ENCODE data around the gene STRN.

STRN gene

DNA sequence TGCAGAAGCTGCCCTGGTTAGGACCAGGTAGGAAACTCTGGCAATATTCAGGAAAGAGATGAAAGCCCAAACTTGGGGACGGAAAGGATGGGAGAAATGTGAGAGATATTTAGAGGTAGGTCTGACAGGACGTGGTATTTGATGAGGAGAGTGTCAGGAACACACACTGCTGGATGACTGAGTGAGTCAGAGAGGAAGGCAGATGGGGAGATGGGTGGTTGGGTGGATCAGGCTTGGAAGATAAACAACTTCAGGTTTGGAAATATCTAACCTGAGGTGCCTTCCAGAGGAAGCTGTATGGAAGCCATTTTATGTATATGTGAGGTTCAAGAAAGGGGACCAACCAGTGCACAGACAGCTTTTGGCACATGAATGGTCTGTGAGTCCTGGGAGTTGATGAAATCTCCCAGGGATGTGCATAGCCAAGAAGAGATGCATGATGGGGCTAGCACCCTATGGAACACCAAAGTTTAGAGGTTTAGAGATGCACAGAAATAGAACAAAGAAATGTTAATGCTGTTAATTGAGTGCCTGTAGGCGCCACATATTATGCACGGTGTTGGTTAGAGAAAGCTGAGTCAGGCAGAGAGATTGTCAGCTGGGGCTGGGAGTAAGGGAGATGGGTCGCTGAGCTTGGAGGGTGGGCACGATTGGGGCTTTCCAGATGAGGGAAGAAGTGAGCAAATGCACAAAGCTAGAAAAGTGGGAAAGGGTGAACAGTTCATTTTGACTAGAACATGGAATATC is 168.8 kb downstream of the STRN start:
- Histone ChIP-seq H3K4me3 (ENCODE audit: low read depth, low read length, poor library complexity, severe bottlenecking) (no peak overlapping the region), H3K36me3 (ENCODE audit: insufficient read depth, low read length) (no peaks in the 10 kb centered on the region), H3K27me3 (ENCODE audit: insufficient read depth, low read length) (no peaks in the 10 kb centered on the region), H4K20me1 (ENCODE audit: insufficient read depth, low read length) (no peaks in the 10 kb centered on the region), H2AFZ (ENCODE audit: low read length) (no peak overlapping the region), H3K4me1 (ENCODE audit: insufficient read depth, low read length, severe bottlenecking) (no peaks in the 10 kb centered on the region), H3K4me2 (ENCODE audit: low read length) (no peak overlapping the region), H3F3A (ENCODE audit: insufficient read depth, low read length) (no peaks in the 10 kb centered on the region), H3K9ac (ENCODE audit: low read length) (no peak overlapping the region), H3K27ac (ENCODE audit: low read depth, low read length, poor library complexity, severe bottlenecking) (no peak overlapping the region), H3K79me2 (ENCODE audit: insufficient read depth, low read length) (no peaks in the 10 kb centered on the region), H3K9me2 (ENCODE audit: low read depth, low read length) (no peaks in the 10 kb centered on the region), H3K9me3 (ENCODE audit: low read length) (no peaks in the 10 kb centered on the region)
- TF ChIP-seq EZH2 (IDR thresholded peaks at IDR 0.05; ENCODE audit: borderline replicate concordance, low read length), result no peak
- TF ChIP-seq, protein P1, sequence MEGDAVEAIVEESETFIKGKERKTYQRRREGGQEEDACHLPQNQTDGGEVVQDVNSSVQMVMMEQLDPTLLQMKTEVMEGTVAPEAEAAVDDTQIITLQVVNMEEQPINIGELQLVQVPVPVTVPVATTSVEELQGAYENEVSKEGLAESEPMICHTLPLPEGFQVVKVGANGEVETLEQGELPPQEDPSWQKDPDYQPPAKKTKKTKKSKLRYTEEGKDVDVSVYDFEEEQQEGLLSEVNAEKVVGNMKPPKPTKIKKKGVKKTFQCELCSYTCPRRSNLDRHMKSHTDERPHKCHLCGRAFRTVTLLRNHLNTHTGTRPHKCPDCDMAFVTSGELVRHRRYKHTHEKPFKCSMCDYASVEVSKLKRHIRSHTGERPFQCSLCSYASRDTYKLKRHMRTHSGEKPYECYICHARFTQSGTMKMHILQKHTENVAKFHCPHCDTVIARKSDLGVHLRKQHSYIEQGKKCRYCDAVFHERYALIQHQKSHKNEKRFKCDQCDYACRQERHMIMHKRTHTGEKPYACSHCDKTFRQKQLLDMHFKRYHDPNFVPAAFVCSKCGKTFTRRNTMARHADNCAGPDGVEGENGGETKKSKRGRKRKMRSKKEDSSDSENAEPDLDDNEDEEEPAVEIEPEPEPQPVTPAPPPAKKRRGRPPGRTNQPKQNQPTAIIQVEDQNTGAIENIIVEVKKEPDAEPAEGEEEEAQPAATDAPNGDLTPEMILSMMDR (IDR thresholded peaks at IDR 0.05; ENCODE audit: low read length), result no peak
